Measurements from ENCODE around the gene FGD3.

DNA sequence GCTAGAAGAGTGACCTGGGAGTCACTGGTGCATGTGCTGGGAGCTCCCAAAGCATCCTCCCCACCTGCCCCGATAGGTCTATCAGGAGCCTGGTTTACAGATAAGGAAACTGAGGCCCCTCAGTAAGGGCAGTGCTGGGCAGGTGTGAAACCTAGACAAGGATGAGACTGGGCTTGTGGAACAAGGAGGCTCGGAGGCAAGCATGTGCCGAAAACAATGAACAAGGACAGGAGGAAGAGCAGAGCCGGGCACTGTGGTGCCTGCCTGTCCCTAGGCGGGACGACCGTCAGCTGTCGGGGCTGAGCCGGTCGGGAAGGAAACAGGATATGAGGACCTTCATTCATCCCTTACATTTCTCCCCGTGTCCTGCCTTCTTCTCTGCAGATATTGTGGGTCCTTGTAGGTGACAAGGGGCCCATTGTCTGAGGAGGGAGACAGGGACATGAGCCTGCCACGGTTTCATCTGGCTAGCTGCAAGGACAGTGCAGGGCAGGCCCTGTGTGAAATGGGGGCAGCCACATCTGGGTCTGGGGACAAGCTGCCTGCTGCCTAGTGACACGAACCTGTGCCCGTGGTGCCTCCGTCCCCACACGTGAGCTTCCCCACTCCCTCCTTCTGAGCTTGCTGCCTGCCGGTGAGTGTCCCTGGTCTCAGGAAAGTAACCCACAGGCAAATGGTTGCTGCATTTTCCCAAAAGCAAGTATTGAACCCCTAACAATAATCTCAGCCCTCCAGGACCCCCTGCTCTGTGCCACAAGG, 18.6 kb downstream of the FGD3 start:
- TF ChIP-seq FOXK2 (conservative IDR thresholded peaks at IDR 0.05 in 1 of 2, IDR thresholded peaks at IDR 0.05 in 1 of 2; ENCODE audit: low read depth in 2 of 2), result no peak
- no peak for TF ChIP-seq DMBX1 (CRISPR knock-in tag; IDR thresholded peaks at IDR 0.05; ENCODE audit: borderline replicate concordance)
- no peak for TF ChIP-seq ZNF274 (IDR thresholded peaks at IDR 0.05; ENCODE audit: borderline replicate concordance, low read depth, low read length)
- TF ChIP-seq MIER1 (IDR thresholded peaks at IDR 0.05; ENCODE audit: low read depth), result no peak

All from K562 (cell line).